ENCODE results near the gene TMEM179B. TPM values are rescaled to one million over a fixed set of nuclear protein-coding genes. Genes with fewer than 3 reads are reported as not detected.

Gene TMEM179B
- total and polyA plus RNA-seq, 2 of the 13 experiments (the other 11 are each of a cell fraction or from before 2014, with no cell fraction given): 24.8 to 25.7 TPM

DNA sequence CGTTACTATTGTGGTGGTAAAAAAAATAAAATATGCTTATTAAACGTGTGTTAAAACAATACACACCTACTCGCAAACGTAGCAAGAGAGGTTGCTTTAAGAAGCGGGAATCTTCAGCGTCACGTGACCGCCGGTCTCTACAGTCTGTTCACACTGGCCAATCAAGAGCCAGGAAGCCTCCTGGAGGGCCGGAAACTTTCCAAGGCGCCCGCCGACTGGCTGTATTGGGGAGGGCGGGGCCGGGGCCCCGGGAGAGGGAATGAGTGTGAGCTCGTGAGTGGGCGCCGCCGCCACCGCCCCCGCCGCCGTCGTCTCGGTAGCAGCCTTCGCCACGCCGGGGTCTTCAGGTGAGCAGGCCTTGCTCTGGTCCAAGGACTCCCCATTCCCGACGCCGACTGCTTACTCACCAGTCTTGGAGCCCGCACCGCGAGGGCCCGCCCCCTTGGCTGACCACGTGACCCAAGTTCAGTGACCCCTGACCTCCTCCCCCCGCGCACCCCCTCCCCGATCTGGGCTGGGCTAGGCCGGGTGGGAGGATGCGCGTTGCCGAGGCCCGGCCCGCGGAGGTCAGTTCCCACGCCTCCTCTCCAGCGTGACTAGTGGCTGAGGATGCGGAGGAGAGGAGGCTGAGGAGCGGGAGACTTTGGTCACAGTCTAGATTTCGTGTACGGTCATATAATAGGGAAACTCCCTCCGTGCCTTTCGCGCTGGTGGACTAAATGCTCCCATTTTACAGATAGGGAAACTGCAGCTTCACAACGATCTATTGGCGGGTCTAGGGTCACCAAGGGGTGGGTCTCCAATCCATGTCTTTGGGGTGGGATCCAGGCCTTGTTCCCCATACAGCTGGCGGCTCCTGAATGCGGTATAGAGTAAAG, 15.8 kb upstream of the TMEM179B start, which contains the start of gene TAF6L (continued):
- TF ChIP-seq, protein P1, sequence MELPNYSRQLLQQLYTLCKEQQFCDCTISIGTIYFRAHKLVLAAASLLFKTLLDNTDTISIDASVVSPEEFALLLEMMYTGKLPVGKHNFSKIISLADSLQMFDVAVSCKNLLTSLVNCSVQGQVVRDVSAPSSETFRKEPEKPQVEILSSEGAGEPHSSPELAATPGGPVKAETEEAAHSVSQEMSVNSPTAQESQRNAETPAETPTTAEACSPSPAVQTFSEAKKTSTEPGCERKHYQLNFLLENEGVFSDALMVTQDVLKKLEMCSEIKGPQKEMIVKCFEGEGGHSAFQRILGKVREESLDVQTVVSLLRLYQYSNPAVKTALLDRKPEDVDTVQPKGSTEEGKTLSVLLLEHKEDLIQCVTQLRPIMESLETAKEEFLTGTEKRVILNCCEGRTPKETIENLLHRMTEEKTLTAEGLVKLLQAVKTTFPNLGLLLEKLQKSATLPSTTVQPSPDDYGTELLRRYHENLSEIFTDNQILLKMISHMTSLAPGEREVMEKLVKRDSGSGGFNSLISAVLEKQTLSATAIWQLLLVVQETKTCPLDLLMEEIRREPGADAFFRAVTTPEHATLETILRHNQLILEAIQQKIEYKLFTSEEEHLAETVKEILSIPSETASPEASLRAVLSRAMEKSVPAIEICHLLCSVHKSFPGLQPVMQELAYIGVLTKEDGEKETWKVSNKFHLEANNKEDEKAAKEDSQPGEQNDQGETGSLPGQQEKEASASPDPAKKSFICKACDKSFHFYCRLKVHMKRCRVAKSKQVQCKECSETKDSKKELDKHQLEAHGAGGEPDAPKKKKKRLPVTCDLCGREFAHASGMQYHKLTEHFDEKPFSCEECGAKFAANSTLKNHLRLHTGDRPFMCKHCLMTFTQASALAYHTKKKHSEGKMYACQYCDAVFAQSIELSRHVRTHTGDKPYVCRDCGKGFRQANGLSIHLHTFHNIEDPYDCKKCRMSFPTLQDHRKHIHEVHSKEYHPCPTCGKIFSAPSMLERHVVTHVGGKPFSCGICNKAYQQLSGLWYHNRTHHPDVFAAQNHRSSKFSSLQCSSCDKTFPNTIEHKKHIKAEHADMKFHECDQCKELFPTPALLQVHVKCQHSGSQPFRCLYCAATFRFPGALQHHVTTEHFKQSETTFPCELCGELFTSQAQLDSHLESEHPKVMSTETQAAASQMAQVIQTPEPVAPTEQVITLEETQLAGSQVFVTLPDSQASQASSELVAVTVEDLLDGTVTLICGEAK (IDR thresholded peaks at IDR 0.05): no peak
- TF ChIP-seq, protein P1 (CRISPR knock-in tag; IDR thresholded peaks at IDR 0.05): no peak
- TF ChIP-seq, protein P2, sequence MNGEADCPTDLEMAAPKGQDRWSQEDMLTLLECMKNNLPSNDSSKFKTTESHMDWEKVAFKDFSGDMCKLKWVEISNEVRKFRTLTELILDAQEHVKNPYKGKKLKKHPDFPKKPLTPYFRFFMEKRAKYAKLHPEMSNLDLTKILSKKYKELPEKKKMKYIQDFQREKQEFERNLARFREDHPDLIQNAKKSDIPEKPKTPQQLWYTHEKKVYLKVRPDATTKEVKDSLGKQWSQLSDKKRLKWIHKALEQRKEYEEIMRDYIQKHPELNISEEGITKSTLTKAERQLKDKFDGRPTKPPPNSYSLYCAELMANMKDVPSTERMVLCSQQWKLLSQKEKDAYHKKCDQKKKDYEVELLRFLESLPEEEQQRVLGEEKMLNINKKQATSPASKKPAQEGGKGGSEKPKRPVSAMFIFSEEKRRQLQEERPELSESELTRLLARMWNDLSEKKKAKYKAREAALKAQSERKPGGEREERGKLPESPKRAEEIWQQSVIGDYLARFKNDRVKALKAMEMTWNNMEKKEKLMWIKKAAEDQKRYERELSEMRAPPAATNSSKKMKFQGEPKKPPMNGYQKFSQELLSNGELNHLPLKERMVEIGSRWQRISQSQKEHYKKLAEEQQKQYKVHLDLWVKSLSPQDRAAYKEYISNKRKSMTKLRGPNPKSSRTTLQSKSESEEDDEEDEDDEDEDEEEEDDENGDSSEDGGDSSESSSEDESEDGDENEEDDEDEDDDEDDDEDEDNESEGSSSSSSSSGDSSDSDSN (CRISPR knock-in tag; IDR thresholded peaks at IDR 0.05): peak; percentile 44
- TF ChIP-seq GABPB1 (CRISPR knock-in tag; IDR thresholded peaks at IDR 0.05) (peak; percentile 85), ZNF546 (CRISPR knock-in tag; conservative IDR thresholded peaks at IDR 0.05) (0 out of 2 replicates have a peak, but pooled peaks have one; percentile 72), CREM (IDR thresholded peaks at IDR 0.05) (peak; percentile 19), CREM (CRISPR knock-in tag; IDR thresholded peaks at IDR 0.05) (no peak), ZNF331 (CRISPR knock-in tag; IDR thresholded peaks at IDR 0.05) (peak; percentile 79), ZNF543 (CRISPR knock-in tag; IDR thresholded peaks at IDR 0.05) (peak; percentile 56; the same call in 1 of the 2 replicates), POLR2A (IDR thresholded peaks at IDR 0.05; ENCODE audit: insufficient read depth in 1 of 2, low read depth in 2 of 2, low read length in 2 of 2) (peak; percentile 60 to 88; a peak in 3 of 4 replicates), MTF1 (CRISPR knock-in tag; IDR thresholded peaks at IDR 0.05) (no peak), HDAC1 (CRISPR knock-in tag; IDR thresholded peaks at IDR 0.05) (peak; percentile 90), NR2F6 (IDR thresholded peaks at IDR 0.05) (peak; percentile 97), NR2F6 (CRISPR knock-in tag; IDR thresholded peaks at IDR 0.05) (peak; percentile 99), ZSCAN12 (CRISPR knock-in tag; IDR thresholded peaks at IDR 0.05) (no peak)
- TF ChIP-seq, protein P3, sequence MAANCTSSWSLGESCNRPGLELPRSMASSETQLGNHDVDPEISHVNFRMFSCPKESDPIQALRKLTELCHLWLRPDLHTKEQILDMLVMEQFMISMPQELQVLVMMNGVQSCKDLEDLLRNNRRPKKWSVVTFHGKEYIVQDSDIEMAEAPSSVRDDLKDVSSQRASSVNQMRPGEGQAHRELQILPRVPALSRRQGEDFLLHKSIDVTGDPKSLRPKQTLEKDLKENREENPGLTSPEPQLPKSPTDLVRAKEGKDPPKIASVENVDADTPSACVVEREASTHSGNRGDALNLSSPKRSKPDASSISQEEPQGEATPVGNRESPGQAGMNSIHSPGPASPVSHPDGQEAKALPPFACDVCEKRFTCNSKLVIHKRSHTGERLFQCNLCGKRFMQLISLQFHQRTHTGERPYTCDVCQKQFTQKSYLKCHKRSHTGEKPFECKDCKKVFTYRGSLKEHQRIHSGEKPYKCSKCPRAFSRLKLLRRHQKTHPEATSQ (CRISPR knock-in tag; IDR thresholded peaks at IDR 0.05; ENCODE audit: borderline replicate concordance): 0 out of 2 replicates have a peak, but pooled peaks have one; percentile 60
- TF ChIP-seq, protein P4, sequence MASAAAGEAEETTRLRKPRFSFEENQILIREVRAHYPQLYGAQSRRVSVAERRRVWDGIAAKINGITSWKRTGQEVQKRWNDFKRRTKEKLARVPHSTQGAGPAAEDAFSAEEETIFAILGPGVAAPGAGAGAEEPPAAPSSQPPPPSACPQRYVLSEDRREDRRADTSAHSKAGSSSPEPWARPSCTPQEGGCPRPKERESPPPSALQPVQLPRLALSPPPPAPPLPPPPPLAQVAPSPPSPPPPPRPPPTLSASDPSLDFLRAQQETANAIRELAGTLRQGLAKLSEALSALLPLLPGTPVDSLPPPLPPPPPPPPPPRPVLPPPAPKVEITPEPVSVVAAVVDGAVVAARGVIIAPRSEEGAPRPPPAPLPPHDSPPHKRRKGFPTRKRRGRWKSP (CRISPR knock-in tag; IDR thresholded peaks at IDR 0.05): no peak
